ENCODE results near the gene IL1RAPL2. TPM values are rescaled to one million over a fixed set of nuclear protein-coding genes. Genes with fewer than 3 reads are reported as not detected.
A peak's percentile ranks its signal among the peaks of the same experiment; 100 is the strongest.
"Not testable (repeated sequence)": the region's sequence is repeated elsewhere in the genome, so short reads cannot be mapped to it uniquely, and the experiment has no call there.

The IL1RAPL2 gene
- total and polyA plus RNA-seq, 8 donors: 0.13 to 1.1 (median 0.47) TPM; not detected in 2

GRCh38 chrX:105653891-105654290, 1087.9 kb downstream of the IL1RAPL2 start:
- no peak overlapping the region for H3K27ac ChIP-seq
- ATAC-seq (no peak), DNase-seq (no peak)
- H3K9me3 ChIP-seq: no peaks in the 10 kb centered on the region
- intact Hi-C loops (cut with DNase I): no loop called here
- no peak overlapping the region for H3K4me3 ChIP-seq
- H3K4me1 ChIP-seq: no peaks in the 10 kb centered on the region
- peaks cover 0 to 5% of the 10 kb centered on the region in 2 donors for H3K27me3 ChIP-seq
- no peak for TF ChIP-seq CTCF (IDR thresholded peaks at IDR 0.05)
- H3K36me3 ChIP-seq: no peaks in the 10 kb centered on the region

GRCh38 chrX:105658136-105658535, 1092.1 kb downstream of the IL1RAPL2 start:
- intact Hi-C loops (cut with DNase I): no loop called here
- no peak for DNase-seq
- no peaks in the 10 kb centered on the region for H3K36me3 ChIP-seq
- no peak overlapping the region for H3K27ac ChIP-seq
- H3K9me3 ChIP-seq: no peaks in the 10 kb centered on the region
- ATAC-seq: no peak
- TF ChIP-seq CTCF (IDR thresholded peaks at IDR 0.05): no peak
- no peaks in the 10 kb centered on the region for H3K4me1 ChIP-seq
- H3K4me3 ChIP-seq: no peak overlapping the region
- peaks cover 0 to 5% of the 10 kb centered on the region in 2 donors for H3K27me3 ChIP-seq

- Histone ChIP-seq H3K27me3 (peaks cover 0 to 2% of the 10 kb centered on the region in 2 donors), H3K4me1 (no peaks in the 10 kb centered on the region), H3K36me3 (no peaks in the 10 kb centered on the region), H3K4me3 (no peak overlapping the region), H3K27ac (no peak overlapping the region), H3K9me3 (no peaks in the 10 kb centered on the region)
- DNase-seq (no peak), ATAC-seq (no peak)
- no peak for TF ChIP-seq CTCF (IDR thresholded peaks at IDR 0.05)
- intact Hi-C loops (cut with DNase I): no loop called here
These were observed 1096.2 kb downstream of the IL1RAPL2 start for GRCh38 chrX:105662248-105662647.

GRCh38 chrX:105664243-105664642, 1098.2 kb downstream of the IL1RAPL2 start:
- Histone ChIP-seq H3K27me3 (no peaks in the 10 kb centered on the region), H3K4me1 (no peaks in the 10 kb centered on the region), H3K4me3 (no peak overlapping the region), H3K36me3 (no peaks in the 10 kb centered on the region), H3K9me3 (no peaks in the 10 kb centered on the region), H3K27ac (no peak overlapping the region)
- intact Hi-C loops (cut with DNase I): no loop called here
- ATAC-seq (no peak), DNase-seq (no peak)
- TF ChIP-seq CTCF (IDR thresholded peaks at IDR 0.05): no peak

- intact Hi-C loops (cut with DNase I); ATAC-seq; H3K36me3 ChIP-seq; H3K4me3 ChIP-seq; H3K4me1 ChIP-seq; H3K9me3 ChIP-seq; H3K27ac ChIP-seq; H3K27me3 ChIP-seq: not testable (repeated sequence)
- DNase-seq: peak in 1 of 4 donors; percentile 6
These were observed 1118.3 kb downstream of the IL1RAPL2 start for GRCh38 chrX:105684288-105684687.

GRCh38 chrX:105694839-105695238, 1128.8 kb downstream of the IL1RAPL2 start:
- DNase-seq: no peak

More at GRCh38 chrX:105694839-105695238, 1128.8 kb downstream of the IL1RAPL2 start:
- Histone ChIP-seq H3K27ac (no peak overlapping the region), H3K27me3 (no peaks in the 10 kb centered on the region), H3K9me3 (no peaks in the 10 kb centered on the region), H3K4me3 (no peak overlapping the region), H3K4me1 (no peaks in the 10 kb centered on the region), H3K36me3 (no peaks in the 10 kb centered on the region)
- no peak for TF ChIP-seq CTCF (IDR thresholded peaks at IDR 0.05)
- intact Hi-C loops (cut with DNase I): no loop called here
- peak; percentile 60 for ATAC-seq
